ENCODE data around the gene ADI1. TPM values are rescaled to one million over a fixed set of nuclear protein-coding genes. Genes with fewer than 3 reads are reported as not detected.

ADI1 gene
- total RNA-seq, 1 donor from 2014 or later: 195 TPM

DNA sequence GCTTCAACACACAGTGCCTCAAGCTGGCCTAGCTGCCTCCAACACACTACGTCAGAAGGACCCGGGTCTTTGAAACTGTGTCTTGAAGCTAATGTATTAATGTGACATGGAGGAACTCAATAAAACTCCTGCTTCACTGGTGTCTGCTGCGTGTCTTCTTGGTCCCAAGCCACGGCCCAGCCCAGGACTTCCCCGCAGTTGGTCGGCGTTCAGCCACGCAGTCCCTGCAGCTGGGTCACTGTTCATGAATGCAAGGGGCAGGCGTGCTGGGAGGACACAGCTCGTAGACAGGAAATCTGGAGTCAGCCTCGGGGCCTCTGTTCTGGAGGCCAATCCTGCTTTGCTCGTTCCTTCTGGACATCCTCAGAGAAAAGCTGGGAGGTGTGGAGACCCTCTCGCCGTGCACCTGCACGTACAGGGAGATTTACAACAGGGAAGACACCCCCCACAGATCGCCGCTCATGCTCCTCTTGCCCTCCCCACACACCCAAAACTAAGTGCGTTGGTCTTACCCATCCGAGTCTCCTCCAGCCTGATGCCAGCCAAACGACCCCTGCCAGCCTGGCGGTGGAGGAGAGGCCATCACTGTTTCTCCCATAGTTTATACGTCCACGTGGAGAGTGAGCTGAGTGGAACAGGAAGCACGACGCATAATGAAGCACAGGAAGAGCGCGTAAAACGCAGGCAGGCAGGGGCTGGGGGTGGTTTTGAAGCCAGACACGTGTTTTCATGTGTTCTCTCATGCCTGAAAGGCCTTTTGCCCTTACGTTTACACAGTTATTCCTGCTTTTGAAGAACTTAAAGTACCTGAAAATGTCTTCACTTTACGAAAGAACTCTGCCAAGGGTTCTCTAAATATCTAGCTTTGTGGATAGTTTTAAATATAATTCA is 39.7 kb downstream of the ADI1 start:
- no peak for DNase-seq
- no peaks in the 10 kb centered on the region for H3K27me3 ChIP-seq (ENCODE audit: low read depth)
- no peaks in the 10 kb centered on the region for H3K9me3 ChIP-seq (replicated peaks)
- intact Hi-C loops (cut with micrococcal nuclease): no loop called here
- H3K27ac ChIP-seq (replicated peaks): no peak overlapping the region
- peaks cover 55% of the 10 kb centered on the region for H3K36me3 ChIP-seq
- no peaks in the 10 kb centered on the region for H3K4me1 ChIP-seq
- TF ChIP-seq, protein P1, sequence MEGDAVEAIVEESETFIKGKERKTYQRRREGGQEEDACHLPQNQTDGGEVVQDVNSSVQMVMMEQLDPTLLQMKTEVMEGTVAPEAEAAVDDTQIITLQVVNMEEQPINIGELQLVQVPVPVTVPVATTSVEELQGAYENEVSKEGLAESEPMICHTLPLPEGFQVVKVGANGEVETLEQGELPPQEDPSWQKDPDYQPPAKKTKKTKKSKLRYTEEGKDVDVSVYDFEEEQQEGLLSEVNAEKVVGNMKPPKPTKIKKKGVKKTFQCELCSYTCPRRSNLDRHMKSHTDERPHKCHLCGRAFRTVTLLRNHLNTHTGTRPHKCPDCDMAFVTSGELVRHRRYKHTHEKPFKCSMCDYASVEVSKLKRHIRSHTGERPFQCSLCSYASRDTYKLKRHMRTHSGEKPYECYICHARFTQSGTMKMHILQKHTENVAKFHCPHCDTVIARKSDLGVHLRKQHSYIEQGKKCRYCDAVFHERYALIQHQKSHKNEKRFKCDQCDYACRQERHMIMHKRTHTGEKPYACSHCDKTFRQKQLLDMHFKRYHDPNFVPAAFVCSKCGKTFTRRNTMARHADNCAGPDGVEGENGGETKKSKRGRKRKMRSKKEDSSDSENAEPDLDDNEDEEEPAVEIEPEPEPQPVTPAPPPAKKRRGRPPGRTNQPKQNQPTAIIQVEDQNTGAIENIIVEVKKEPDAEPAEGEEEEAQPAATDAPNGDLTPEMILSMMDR (IDR thresholded peaks at IDR 0.05; ENCODE audit: borderline replicate concordance): no peak
- H3K4me3 ChIP-seq: no peak overlapping the region

DNA sequence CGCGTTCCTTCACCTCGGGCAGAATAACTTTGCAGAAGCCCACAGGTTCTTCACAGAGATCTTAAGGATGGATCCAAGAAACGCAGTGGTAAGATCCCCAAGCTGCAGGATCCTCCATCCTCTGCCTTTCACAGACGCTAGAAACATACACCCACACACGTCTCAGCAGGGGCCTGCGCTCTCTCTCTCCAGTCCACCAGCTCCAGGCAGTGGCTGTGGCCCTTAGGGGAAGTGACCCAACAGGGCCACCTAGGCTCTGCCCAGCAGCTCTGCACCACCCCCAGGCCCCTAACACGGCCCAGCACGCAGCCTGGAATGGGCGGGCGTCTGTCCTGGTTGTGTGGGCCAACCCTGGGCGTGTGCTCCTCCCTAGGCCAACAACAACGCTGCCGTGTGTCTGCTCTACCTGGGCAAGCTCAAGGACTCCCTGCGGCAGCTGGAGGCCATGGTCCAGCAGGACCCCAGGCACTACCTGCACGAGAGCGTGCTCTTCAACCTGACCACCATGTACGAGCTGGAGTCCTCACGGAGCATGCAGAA is 40.4 kb downstream of the ADI1 start:
- no peaks in the 10 kb centered on the region for H3K9me3 ChIP-seq (replicated peaks)
- H3K4me3 ChIP-seq: no peak overlapping the region
- no peaks in the 10 kb centered on the region for H3K27me3 ChIP-seq (ENCODE audit: low read depth)
- H3K27ac ChIP-seq (replicated peaks): no peak overlapping the region
- TF ChIP-seq, protein P1 (IDR thresholded peaks at IDR 0.05; ENCODE audit: borderline replicate concordance): no peak
- H3K36me3 ChIP-seq: peaks cover 62% of the 10 kb centered on the region
- no peaks in the 10 kb centered on the region for H3K4me1 ChIP-seq
- DNase-seq: no peak
- intact Hi-C loops (cut with micrococcal nuclease): no loop called here

GRCh38 chr2:3476985-3477327 is 42.4 kb downstream of the ADI1 start:
- peaks cover 16% of the 10 kb centered on the region for H3K4me1 ChIP-seq
- TF ChIP-seq, protein P1 (IDR thresholded peaks at IDR 0.05; ENCODE audit: borderline replicate concordance): no peak
- H3K27me3 ChIP-seq (ENCODE audit: low read depth): no peaks in the 10 kb centered on the region
- no peak overlapping the region for H3K27ac ChIP-seq (replicated peaks)
- H3K36me3 ChIP-seq: peaks cover 63% of the 10 kb centered on the region
- DNase-seq: no peak
- intact Hi-C loops (cut with micrococcal nuclease): no loop called here
- no peak overlapping the region for H3K4me3 ChIP-seq
- no peaks in the 10 kb centered on the region for H3K9me3 ChIP-seq (replicated peaks)

DNA sequence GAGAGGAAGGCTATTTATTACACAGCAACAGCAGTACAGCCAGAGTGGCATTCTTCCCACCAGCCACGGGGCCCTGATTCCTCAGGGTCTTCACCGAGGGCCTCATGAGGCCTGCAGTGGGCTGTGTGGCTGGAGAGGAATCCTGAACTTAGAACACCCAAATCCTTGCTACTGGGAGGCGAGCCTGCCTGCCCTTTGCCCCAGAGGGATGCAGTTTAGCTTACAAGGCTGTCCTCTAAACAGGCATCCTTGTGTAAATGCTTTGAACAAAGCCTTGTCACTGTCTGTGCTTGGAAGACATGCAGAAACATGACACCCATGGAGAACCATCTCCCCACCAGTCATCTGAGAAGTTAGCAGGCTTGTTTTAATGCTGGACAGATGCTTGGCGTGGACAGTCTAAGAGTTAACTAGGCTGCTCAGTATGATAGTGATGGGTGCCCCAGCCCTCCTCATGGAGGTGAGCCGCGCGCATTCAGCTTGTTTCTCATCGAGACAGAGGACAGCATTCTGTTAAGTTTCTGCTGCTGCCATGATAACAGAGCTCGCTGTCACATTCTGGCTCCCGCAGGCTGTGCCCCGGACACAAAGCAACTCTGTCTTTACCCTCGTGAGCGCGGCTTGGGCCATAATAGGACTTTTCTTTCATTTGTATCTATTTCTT is 42.9 kb downstream of the ADI1 start:
- Histone ChIP-seq H3K4me1 (peaks cover 21% of the 10 kb centered on the region), H3K4me3 (no peak overlapping the region), H3K9me3 (replicated peaks) (no peaks in the 10 kb centered on the region), H3K27me3 (ENCODE audit: low read depth) (no peaks in the 10 kb centered on the region), H3K36me3 (peaks cover 63% of the 10 kb centered on the region), H3K27ac (replicated peaks) (peak overlapping the region; percentile 19)
- DNase-seq: no peak
- intact Hi-C loops (cut with micrococcal nuclease): no loop called here
- TF ChIP-seq, protein P1 (IDR thresholded peaks at IDR 0.05; ENCODE audit: borderline replicate concordance): no peak

GRCh38 chr2:3475771-3476170 is 43.6 kb downstream of the ADI1 start:
- Histone ChIP-seq H3K27me3 (ENCODE audit: low read depth) (no peaks in the 10 kb centered on the region), H3K9me3 (replicated peaks) (no peaks in the 10 kb centered on the region), H3K36me3 (peaks cover 63% of the 10 kb centered on the region), H3K27ac (replicated peaks) (peak overlapping the region; percentile 19), H3K4me1 (peaks cover 28% of the 10 kb centered on the region), H3K4me3 (no peak overlapping the region)
- intact Hi-C loops (cut with micrococcal nuclease): no loop called here
- no peak for DNase-seq
- TF ChIP-seq, protein P1 (IDR thresholded peaks at IDR 0.05; ENCODE audit: borderline replicate concordance): no peak

Measured in left ventricle myocardium inferior (tissue), 1 donor.